Endothelial cell of umbilical vein (primary cell): ENCODE measurements around the gene DENND1A.

ENCODE experiments used
- CTCF ChIP-seq, 2 donors: IDR thresholded peaks; 1 replicate in 1 of 2; 2 replicates in 1 of 2; pipeline ENCODE4 v1.5.1; 2011; ENCODE audit warnings: low read length in 2 of 2, mild to moderate bottlenecking in 2 of 2, moderate library complexity in 2 of 2, control low read depth in 1 of 2, inconsistent platforms in 1 of 2, low read depth in 1 of 2; ENCODE audit not compliant: insufficient read depth in 1 of 2; ENCODE audit errors: extremely low read depth in 1 of 2
- MAX ChIP-seq: IDR thresholded peaks from 2 replicates; pipeline ENCODE4 v1.6.1; 2011; ENCODE audit not compliant: insufficient read depth, insufficient read length
- MYC ChIP-seq: IDR thresholded peaks from one replicate; pipeline ENCODE4 v1.6.1; 2011; ENCODE audit warnings: mild to moderate bottlenecking, low read depth, low read length
- POLR2A ChIP-seq: IDR thresholded peaks from 2 replicates; pipeline ENCODE4 v1.6.1; 2012; ENCODE audit warnings: low read depth, mild to moderate bottlenecking, control low read depth, low read length

DNA sequence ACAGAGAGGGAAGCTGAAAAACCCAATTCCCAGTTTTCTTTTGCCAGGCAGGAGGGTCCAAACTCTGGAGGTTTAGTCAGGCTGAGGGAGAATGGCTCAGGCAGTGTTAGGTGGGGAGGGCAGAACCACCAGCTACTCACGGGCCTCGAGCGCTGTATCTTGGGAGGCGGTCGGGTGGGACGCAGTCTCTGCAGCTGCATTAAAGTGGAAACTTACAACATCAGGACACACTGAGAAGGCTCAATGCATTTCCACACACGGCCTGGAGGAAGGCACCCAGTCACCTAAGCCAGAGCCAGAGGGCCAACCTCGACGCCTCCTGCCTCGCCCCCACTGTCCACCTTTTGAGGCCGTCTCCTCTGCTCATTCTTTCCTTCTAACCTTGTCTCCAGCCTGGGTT lies 518.3 kb downstream of the DENND1A start:
- no peak for TF ChIP-seq CTCF (IDR thresholded peaks at IDR 0.05; ENCODE audit: extremely low read depth in 1 of 2, insufficient read depth in 1 of 2, low read depth in 1 of 2, low read length in 2 of 2)
- TF ChIP-seq MAX, result no peak
- TF ChIP-seq POLR2A, result no peak
- TF ChIP-seq MYC, result no peak
